NCI-H2227 (cell line): Measurements from ENCODE around the gene IL3RA.
"Not testable (repeated sequence)": the region's sequence is repeated elsewhere in the genome, so short reads cannot be mapped to it uniquely, and the experiment has no call there.

Source experiments
- DNase-seq: peaks from one replicate; lab custom pipeline; 2025; ENCODE audit not compliant: unreplicated experiment; lab: John Stamatoyannopoulos, UW

IL3RA gene

DNA sequence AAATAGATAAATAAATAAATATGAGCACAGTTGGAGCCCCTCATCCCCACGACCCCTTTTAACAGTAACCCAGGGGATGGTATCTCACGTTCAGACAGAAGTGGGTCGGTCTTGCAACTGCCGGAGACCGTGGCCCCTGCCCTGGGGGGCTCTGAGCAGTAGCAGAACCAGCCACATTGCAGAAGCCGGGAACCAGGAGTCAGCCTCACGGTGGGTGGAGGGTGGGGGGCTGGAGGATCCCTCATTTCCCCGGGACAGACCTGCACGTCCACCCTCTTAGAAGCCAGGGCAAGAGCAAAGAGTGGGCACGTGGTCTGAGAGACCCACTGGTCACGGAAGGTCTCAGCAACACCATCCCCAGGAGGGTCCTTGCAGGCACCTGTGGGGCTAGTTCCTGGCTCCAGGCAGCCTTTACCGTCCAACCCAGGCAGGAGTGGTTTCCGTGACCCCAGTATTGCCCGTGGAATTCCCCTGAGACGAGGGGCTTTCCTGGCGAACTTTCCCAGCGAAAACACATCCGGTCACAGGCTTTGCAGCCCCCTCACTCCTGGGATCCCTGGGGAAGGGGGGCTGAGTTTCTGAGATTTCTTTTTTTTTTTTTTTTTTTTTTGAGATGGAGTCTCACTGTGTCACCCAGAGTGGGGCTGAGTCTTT is 8.8 kb upstream of the IL3RA start:
- no peak for DNase-seq

DNA sequence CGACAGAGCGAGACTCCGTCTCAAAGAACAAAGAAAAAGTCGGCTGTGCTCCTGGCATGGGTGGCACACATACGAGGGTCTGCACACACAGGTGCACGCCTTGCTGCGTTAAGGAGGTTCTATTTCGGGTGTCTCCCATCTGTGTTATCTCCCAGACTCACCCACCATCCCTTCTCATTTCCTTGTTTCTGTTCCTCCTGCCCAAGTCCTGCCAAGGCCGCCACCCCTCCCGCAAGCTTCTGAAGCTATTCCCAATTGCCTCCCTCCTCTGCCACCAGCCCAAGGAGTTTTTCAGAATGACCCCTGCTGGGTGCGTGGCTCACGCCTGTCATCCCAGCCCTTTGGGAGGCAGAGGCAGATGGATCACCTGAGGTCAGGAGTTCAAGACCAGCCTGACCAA is 6.0 kb upstream of the IL3RA start:
- DNase-seq, result no peak

GRCh38 chrX:1332433-1332832 is 4.2 kb upstream of the IL3RA start:
- not testable (repeated sequence) for DNase-seq

DNA sequence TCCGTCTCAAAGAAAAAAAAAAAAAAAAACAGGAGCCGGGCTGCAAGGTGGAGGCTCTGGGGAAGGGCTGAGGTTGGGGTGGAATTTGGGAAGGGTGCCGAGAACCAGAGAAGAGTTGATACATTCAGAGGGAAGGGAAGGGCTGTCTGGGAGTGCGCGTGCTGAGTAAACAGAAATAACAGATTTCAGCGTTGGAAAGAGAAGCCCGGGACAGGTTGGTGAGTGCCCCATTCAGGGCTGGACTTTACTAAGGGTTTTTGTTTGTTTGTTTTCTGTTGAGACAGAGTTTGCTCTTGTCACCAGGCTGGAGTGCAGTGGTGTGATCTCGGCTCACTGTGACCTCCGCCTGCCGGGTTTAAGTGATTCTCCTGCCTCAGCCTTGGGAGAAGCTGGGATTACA is 1.7 kb upstream of the IL3RA start:
- DNase-seq, result no peak

DNA sequence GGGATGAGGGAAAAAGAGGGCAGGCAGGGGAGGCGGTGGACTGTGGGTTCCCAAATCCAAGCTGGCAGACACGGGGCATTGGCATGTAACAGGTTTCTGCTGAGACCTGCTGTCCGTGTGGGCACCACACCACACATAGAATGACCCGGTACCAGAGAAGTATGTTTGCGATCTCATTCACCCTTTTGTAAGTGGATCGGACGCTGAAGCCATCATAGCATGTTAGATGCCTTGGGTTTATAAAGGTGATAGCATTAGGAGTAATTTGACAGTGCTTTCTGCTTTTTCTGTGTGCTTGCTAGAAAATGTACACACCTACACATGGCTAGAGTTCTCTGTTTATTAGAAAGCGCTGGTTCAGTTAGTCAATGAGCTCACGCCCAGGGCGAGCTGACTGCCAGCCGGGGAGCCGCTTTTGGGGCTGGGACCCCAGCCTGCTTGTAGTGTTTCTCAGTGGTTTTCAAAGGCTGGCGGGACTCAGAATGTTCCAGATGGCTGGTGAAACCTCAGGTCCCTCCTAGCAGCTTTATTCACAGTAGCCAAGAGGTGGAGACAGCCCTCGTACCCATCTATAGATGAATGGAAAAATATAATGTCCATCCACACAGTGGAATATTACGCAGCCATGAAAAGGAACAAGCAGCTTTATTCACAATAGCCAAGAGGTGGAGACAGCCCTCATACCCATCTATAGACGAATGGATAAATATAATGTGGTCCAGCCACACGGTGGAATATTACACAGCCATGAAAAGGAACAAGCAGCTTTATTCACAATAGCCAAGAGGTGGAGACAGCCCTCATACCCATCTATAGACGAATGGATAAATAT is 579 bp downstream of the IL3RA start:
- DNase-seq, result no peak

- no peak for DNase-seq
Observed at GRCh38 chrX:1341545-1342184, 5.1 kb downstream of the IL3RA start.

- not testable (repeated sequence) for DNase-seq
Observed at GRCh38 chrX:1349606-1350005, 13.0 kb downstream of the IL3RA start.

DNA sequence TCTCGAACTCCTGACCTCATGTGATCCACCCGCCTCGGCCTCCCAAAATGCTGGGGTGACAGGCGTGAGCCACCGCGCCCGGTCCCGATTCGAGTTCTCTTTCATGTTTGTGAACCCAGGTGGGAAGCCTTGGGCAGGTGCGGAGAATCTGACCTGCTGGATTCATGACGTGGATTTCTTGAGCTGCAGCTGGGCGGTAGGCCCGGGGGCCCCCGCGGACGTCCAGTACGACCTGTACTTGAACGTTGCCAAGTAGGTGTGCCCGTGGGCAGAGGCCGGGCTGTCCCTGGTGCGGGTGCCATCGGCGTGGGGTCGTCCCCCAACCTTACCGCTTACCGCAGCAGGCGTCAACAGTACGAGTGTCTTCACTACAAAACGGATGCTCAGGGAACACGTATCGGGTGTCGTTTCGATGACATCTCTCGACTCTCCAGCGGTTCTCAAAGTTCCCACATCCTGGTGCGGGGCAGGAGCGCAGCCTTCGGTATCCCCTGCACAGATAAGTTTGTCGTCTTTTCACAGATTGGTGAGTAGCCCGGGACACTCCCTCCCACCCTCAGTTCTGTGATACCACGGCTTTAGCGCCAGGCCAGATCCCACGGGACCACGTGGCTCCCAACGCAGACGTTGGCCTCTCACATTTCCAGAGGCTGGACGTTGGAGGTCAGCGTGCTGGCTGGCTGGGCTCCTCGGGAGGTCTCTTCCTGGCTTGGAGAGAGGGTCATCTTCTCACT is 15.6 kb downstream of the IL3RA start:
- no peak for DNase-seq

- DNase-seq, result no peak
Observed at GRCh38 chrX:1354036-1355019, 17.7 kb downstream of the IL3RA start.

GRCh38 chrX:1355131-1356046 is 18.8 kb downstream of the IL3RA start:
- DNase-seq, result peak; percentile 37

DNA sequence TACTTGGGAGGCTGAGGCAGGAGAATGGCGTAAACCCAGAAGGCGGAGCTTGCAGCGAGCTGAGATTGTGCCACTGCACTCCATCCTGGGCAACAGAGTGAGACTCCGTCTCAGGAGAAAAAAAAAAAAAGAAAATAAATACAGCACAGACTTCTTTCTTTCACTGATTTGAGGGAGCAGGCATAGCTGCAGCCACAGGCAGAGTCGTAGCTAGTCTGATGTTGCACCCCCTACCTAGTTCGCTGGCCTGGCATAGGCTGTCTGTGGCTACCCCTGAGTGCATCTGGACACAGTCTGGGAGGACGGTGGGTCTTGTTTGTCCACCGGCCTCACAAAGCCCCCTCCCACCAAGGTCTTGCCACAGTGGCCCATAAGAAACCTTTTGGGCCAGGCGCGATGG is 21.4 kb downstream of the IL3RA start:
- DNase-seq, result no peak

DNA sequence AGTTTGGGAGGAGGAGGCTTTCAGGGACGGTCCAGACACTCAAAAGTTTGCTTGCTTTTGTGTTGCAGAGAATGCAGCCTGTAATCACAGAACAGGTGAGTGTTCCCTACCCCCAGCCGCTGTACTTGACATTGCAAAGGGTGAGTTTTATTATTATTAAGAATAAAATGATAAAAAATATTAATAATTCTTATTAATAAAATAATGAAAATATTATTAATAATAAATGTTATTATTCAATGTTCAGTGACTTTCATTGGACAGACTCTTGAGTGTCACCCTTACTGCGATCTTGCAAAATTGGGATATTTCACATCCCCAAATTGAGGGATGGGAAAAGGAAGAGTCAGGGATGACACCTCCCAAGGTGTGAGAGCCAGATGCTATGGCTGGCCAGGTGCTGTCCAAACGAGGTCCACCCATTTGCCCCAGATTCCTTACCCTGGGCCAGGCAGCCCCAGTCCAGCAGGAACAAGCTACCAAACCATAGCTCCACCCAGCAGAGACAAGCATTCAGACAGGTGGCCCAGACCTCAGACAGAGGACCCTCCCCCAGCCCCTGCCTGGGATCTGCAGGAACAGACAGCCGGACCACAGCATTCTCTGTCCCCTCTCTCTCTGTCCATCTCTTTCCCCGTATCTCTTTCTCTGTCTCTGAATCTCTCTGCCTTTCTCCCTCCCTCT is 22.4 kb downstream of the IL3RA start:
- DNase-seq, result no peak

- no peak for DNase-seq
Observed at GRCh38 chrX:1359477-1359873, 22.9 kb downstream of the IL3RA start.

DNA sequence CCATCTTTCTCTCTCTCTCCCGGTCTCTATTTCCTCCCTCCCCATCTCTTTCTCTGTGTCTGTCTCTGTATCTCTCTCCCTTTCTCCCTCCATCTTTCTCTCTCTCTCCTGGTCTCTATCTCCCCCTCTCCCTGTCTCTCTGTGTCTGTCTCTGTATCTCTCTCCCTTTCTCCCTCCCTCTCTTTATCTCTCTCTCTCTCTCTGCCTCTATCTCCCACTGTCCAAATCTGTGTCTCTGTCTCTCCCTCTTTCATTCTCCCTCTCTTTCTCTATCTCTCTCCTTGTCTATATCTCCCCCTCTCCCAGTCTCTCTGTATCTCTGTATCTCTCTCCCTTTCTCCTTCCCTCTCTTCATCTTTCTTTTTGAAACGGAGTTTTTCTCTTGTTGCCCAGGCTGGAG is 23.6 kb downstream of the IL3RA start:
- DNase-seq, result no peak

GRCh38 chrX:1361275-1361674 is 24.7 kb downstream of the IL3RA start:
- no peak for DNase-seq

DNA sequence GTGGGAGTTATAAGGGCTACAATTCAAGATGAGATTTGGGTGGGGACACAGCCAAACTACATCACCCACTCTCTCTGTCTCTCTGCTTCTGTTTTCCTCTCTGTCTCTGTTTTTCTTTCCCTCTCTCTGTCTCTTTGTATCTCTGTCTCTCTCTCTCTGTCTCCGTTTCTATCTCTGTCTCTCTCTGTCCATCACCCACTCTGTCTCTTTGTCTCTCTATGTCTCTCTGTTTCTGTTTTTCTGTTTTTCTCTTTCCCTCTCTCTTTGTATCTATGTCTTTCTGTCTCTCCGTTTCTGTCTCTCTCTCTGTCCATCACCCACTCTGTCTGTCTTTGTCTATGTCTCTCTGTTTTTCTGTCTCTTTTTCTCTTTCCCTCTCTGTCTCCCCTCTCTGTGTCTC is 25.3 kb downstream of the IL3RA start:
- no peak for DNase-seq

DNA sequence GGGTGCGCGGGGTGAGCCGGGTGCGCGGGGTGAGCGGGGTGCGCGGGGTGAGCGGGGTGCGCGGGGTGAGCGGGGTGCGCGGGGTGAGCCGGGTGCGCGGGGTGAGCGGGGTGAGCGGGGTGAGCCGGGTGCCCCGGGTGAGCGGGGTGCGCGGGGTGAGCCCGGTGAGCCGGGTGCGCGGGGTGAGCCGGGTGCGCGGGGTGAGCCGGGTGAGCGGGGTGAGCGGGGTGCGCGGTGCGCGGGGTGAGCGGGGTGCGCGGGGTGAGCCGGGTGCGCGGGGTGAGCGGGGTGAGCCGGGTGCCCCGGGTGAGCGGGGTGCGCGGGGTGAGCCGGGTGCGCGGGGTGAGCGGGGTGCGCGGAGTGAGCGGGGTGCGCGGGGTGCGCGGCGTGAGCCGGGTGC is 29.8 kb downstream of the IL3RA start:
- not testable (repeated sequence) for DNase-seq

GRCh38 chrX:1368385-1368698 is 31.8 kb downstream of the IL3RA start:
- no peak for DNase-seq

GRCh38 chrX:1378306-1378759 is 41.7 kb downstream of the IL3RA start:
- DNase-seq, result no peak
